ENCODE data around the gene MAGEB16.

GRCh38 chrX:35829501-35829900, 31.4 kb downstream of the MAGEB16 start:
- TF ChIP-seq, protein P1, sequence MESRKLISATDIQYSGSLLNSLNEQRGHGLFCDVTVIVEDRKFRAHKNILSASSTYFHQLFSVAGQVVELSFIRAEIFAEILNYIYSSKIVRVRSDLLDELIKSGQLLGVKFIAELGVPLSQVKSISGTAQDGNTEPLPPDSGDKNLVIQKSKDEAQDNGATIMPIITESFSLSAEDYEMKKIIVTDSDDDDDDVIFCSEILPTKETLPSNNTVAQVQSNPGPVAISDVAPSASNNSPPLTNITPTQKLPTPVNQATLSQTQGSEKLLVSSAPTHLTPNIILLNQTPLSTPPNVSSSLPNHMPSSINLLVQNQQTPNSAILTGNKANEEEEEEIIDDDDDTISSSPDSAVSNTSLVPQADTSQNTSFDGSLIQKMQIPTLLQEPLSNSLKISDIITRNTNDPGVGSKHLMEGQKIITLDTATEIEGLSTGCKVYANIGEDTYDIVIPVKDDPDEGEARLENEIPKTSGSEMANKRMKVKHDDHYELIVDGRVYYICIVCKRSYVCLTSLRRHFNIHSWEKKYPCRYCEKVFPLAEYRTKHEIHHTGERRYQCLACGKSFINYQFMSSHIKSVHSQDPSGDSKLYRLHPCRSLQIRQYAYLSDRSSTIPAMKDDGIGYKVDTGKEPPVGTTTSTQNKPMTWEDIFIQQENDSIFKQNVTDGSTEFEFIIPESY (IDR thresholded peaks at IDR 0.05): no peak
- TF ChIP-seq CTCF (IDR thresholded peaks at IDR 0.05; ENCODE audit: low read depth, low read length, missing input control) (no peak), RAD21 (IDR thresholded peaks at IDR 0.05) (no peak), SP1 (IDR thresholded peaks at IDR 0.05) (no peak), MAX (IDR thresholded peaks at IDR 0.05) (no peak), JUND (IDR thresholded peaks at IDR 0.05) (no peak), GABPA (IDR thresholded peaks at IDR 0.05 in 1 of 2, conservative IDR thresholded peaks at IDR 0.05 in 1 of 2) (no peak)
- TF ChIP-seq, protein P2, sequence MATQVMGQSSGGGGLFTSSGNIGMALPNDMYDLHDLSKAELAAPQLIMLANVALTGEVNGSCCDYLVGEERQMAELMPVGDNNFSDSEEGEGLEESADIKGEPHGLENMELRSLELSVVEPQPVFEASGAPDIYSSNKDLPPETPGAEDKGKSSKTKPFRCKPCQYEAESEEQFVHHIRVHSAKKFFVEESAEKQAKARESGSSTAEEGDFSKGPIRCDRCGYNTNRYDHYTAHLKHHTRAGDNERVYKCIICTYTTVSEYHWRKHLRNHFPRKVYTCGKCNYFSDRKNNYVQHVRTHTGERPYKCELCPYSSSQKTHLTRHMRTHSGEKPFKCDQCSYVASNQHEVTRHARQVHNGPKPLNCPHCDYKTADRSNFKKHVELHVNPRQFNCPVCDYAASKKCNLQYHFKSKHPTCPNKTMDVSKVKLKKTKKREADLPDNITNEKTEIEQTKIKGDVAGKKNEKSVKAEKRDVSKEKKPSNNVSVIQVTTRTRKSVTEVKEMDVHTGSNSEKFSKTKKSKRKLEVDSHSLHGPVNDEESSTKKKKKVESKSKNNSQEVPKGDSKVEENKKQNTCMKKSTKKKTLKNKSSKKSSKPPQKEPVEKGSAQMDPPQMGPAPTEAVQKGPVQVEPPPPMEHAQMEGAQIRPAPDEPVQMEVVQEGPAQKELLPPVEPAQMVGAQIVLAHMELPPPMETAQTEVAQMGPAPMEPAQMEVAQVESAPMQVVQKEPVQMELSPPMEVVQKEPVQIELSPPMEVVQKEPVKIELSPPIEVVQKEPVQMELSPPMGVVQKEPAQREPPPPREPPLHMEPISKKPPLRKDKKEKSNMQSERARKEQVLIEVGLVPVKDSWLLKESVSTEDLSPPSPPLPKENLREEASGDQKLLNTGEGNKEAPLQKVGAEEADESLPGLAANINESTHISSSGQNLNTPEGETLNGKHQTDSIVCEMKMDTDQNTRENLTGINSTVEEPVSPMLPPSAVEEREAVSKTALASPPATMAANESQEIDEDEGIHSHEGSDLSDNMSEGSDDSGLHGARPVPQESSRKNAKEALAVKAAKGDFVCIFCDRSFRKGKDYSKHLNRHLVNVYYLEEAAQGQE (IDR thresholded peaks at IDR 0.05): no peak
- TF ChIP-seq, protein P3, sequence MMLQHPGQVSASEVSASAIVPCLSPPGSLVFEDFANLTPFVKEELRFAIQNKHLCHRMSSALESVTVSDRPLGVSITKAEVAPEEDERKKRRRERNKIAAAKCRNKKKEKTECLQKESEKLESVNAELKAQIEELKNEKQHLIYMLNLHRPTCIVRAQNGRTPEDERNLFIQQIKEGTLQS (IDR thresholded peaks at IDR 0.05): no peak

All from liver (tissue), 3 donors.